Transverse colon (tissue), 4 donors: ENCODE results near the gene CDH26. TPM values are rescaled to one million over a fixed set of nuclear protein-coding genes. Genes with fewer than 3 reads are reported as not detected.

Source experiments
- DNase-seq: peaks from one replicate; pipeline ENCODE4 v3.0.0-alpha.2; 2019
- H3K27ac ChIP-seq, 4 donors: fragments of 200-600 bp; sonication (generic); 2 replicates each; pipeline ENCODE4 v1.5.1; 2016 to 2018; ENCODE audit warnings: inconsistent platforms in 4 of 4
- H3K27me3 ChIP-seq: fragments of 200-600 bp; sonication (generic); 2 replicates; pipeline ENCODE4 v1.5.1; 2017; ENCODE audit warnings: inconsistent platforms
- H3K36me3 ChIP-seq, 4 donors: fragments of 200-600 bp; sonication (generic); 2 replicates each; pipeline ENCODE4 v1.5.1; 2017 to 2019; ENCODE audit warnings: inconsistent platforms in 4 of 4
- H3K4me1 ChIP-seq, 4 donors: fragments of 200-600 bp; sonication (generic); 2 replicates each; pipeline ENCODE4 v1.5.1; 2017 to 2020; ENCODE audit warnings: inconsistent platforms in 4 of 4
- H3K4me3 ChIP-seq, 4 donors: fragments of 200-600 bp; sonication (generic); 1 replicate in 1 of 4; 2 replicates in 3 of 4; pipeline versions ENCODE4 v1.5.1 to v1.6.1; 2017 to 2019; ENCODE audit warnings: inconsistent platforms in 4 of 4
- H3K9me3 ChIP-seq, 2 donors: fragments of 200-600 bp; sonication (generic); 2 replicates each; pipeline ENCODE4 v1.5.1; 2017 to 2019; ENCODE audit warnings: inconsistent platforms in 2 of 2
- EP300 ChIP-seq: sonication (generic); formaldehyde crosslinking; IDR thresholded peaks from one replicate; pipeline ENCODE4 v1.6.1; 2017; ENCODE audit warnings: antibody characterized with exemption, low read depth
- POLR2A ChIP-seq: fragments of 450-650 bp; IDR thresholded peaks from one replicate; pipeline ENCODE4 v1.6.1; 2016; ENCODE audit warnings: antibody characterized with exemption, mild to moderate bottlenecking, moderate library complexity
- POLR2AphosphoS5 ChIP-seq, 3 donors: sonication (generic); formaldehyde crosslinking; IDR thresholded peaks; one replicate each; pipeline ENCODE4 v1.6.1; 2016; ENCODE audit warnings: antibody characterized with exemption in 3 of 3
- WGBS, 2 donors: methylation state at CpG; one replicate each; pipeline ENCODE4 v1.1.5; 2018; ENCODE audit warnings: low coverage in 1 of 2; 5-methylcytosine and 5-hydroxymethylcytosine counted together
- in situ Hi-C, 4 donors: fragments of 200-750 bp; cut with MboI; loops; one replicate each; pipeline versions ENCODE4 v1.15.0 to v1.15.1; 2017; ENCODE audit warnings: low sequenced_read_pairs in 3 of 4, low pct_ligation_motif_present in 1 of 4, low pct_unique_long_range_greater_than_20kb in 1 of 4
- intact Hi-C: fragments of 100-400 bp; cut with DNase I; formaldehyde crosslinking; loops from one replicate; pipeline ENCODE4 v1.15.1; 2023; ENCODE audit warnings: low total_unique reads
- total RNA-seq, 4 donors: library from RNA; depleted of rRNA; stranded (reverse); fragments of >200 nt; gene quantifications; one replicate each; pipeline ENCODE4 v1.1.0, GENCODE V29; 2016
- TF ChIP-seq, protein P1 (sequence below), 5 experiments: fragments of 200-600 bp in 3 of 5; fragments of 450-650 bp in 2 of 5; sonication (generic) in 3 of 5; IDR thresholded peaks; 1 replicate in 2 of 5; 2 replicates in 3 of 5; pipeline ENCODE4 v1.5.1; 2016 to 2017; ENCODE audit warnings: antibody characterized with exemption in 5 of 5, inconsistent platforms in 3 of 5, mild to moderate bottlenecking in 2 of 5, moderate library complexity in 1 of 5

CDH26 gene
- total RNA-seq, 4 donors from 2014 or later: 1.4 to 1.9 TPM; not detected in 2

DNA sequence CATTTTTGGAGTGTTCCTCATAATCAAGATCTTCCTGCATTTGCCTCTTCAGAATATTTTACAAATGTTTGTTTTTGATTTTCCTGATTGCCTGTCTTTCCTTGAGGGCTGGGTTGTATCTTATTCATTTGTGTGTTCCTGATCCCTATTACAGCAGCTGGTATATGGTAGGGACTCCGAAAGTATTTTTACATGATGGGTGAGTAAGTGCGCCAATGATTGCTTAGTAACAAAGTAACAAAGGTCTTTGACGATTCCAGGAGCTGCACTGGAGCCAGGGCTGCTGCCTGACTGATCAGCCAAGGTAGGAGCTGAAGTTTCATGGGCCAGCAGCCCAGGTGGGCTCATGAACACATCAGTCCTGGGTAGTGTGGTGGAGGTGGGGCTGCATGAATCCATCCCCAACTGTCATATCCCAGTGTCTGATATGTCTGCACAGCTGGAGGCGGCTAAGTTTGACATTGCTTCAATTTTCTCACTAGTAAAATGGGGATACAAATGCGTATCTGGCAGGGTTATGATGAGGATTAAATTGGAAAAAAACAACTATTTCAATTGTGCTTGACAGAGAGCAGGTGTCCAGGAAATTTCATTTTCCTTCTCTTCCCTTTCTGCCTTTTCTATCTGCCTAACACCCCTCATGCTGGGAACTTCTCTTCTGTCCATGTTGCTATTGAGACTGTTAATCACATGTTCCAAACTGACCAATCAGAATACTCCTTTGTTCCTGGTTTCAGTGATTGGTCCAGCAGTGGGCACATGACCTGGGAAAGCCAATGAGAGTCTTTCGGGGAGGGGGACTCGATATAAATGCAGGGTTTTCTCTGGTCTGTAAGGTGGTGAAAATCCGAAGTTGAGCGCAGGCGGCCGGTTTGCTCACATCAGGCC lies 90.7 kb downstream of the CDH26 start:
- H3K36me3 ChIP-seq: no peaks in the 10 kb centered on the region
- H3K4me3 ChIP-seq: no peak overlapping the region
- TF ChIP-seq, protein P1, sequence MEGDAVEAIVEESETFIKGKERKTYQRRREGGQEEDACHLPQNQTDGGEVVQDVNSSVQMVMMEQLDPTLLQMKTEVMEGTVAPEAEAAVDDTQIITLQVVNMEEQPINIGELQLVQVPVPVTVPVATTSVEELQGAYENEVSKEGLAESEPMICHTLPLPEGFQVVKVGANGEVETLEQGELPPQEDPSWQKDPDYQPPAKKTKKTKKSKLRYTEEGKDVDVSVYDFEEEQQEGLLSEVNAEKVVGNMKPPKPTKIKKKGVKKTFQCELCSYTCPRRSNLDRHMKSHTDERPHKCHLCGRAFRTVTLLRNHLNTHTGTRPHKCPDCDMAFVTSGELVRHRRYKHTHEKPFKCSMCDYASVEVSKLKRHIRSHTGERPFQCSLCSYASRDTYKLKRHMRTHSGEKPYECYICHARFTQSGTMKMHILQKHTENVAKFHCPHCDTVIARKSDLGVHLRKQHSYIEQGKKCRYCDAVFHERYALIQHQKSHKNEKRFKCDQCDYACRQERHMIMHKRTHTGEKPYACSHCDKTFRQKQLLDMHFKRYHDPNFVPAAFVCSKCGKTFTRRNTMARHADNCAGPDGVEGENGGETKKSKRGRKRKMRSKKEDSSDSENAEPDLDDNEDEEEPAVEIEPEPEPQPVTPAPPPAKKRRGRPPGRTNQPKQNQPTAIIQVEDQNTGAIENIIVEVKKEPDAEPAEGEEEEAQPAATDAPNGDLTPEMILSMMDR (IDR thresholded peaks at IDR 0.05): no peak
- no peak for TF ChIP-seq EP300
- in situ Hi-C loops (no loop called here), intact Hi-C loops (no loop called here)
- no peaks in the 10 kb centered on the region for H3K4me1 ChIP-seq
- no peak for DNase-seq
- no peaks in the 10 kb centered on the region for H3K9me3 ChIP-seq
- H3K27ac ChIP-seq: no peak overlapping the region
- peaks cover 27% of the 10 kb centered on the region for H3K27me3 ChIP-seq
- WGBS, 2 donors: 77 to 100% methylated on average over 2 to 11 of the region's 11 CpGs

DNA sequence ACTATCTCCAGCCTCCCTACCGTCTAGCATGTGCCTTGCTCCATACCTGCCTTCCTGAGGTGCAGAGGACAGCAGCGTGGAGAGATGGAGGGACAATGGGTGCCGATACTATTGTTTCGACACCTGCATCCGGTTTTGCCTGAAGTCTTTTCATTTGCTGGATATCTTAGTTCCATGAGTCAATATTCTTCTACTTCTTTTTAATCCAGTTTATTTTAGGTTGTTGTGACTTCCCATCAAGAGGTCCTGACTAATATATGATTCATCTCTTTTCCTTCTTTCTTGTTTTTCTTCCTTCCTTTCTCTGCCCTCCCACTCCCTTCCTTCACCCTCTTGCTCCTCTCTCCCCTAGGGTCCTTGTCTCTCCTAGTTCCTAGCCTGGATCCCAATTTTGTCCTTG lies 91.4 kb downstream of the CDH26 start:
- intact Hi-C loops (no loop called here), in situ Hi-C loops (no loop called here)
- Histone ChIP-seq H3K4me3 (no peak overlapping the region), H3K36me3 (no peaks in the 10 kb centered on the region), H3K27ac (no peak overlapping the region), H3K4me1 (no peaks in the 10 kb centered on the region), H3K9me3 (no peaks in the 10 kb centered on the region), H3K27me3 (peaks cover 28% of the 10 kb centered on the region)
- TF ChIP-seq, protein P1 (IDR thresholded peaks at IDR 0.05): no peak
- TF ChIP-seq POLR2A (no peak), EP300 (no peak), POLR2AphosphoS5 (IDR thresholded peaks at IDR 0.05) (no peak)
- WGBS, 2 donors: 92 to 95% methylated on average over 4 to 5 of the region's 5 CpGs
- DNase-seq: no peak

DNA sequence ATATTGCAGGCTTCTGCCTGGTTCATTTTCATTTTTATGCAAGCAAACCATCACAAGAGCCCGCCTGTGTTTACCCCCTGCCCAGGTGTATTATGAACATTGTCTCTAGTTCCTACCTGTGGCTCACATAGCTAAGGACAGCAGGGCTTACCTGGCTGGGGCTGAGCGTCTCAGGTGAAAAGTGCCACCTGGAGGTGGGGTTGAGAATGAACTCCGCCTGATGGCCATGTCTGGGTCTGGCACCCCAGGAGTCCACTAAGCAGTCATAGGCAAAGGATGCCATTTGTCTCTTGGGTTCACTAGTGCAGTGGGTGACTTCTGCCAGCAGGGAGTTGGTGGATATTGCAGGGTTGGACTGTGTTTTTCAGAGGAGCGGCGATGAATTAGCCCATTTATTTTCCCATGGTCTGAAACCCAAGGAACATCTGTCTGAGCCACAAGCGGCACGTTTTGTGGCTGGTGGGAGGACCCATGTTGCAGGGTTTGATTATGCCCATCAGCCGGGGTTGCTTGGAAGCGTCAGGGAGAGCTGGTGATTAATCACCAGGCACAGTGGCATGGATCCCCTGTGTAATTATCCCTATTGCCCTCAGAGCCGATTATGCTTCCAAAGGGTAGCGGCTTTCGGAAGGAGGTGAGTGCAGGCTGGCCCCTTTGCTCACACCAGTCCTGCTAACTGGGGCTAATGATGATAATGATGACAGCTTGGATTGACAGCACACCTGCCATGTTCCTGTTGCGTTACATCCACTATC lies 92.1 kb downstream of the CDH26 start:
- no peak for TF ChIP-seq POLR2AphosphoS5 (IDR thresholded peaks at IDR 0.05)
- TF ChIP-seq, protein P1 (IDR thresholded peaks at IDR 0.05): peak in 4 of 5 experiments; percentile 30 to 41 (median 38)
- H3K27me3 ChIP-seq: peaks cover 28% of the 10 kb centered on the region
- H3K9me3 ChIP-seq: no peaks in the 10 kb centered on the region
- peak; percentile 21 for DNase-seq
- no peaks in the 10 kb centered on the region for H3K36me3 ChIP-seq
- in situ Hi-C loops: no loop called here
- no peaks in the 10 kb centered on the region for H3K4me1 ChIP-seq
- H3K27ac ChIP-seq: no peak overlapping the region
- intact Hi-C loops: no loop called here
- H3K4me3 ChIP-seq: no peak overlapping the region
- 67 to 68% methylated on average over 1 to 13 of the region's 13 CpGs for WGBS, 2 donors

DNA sequence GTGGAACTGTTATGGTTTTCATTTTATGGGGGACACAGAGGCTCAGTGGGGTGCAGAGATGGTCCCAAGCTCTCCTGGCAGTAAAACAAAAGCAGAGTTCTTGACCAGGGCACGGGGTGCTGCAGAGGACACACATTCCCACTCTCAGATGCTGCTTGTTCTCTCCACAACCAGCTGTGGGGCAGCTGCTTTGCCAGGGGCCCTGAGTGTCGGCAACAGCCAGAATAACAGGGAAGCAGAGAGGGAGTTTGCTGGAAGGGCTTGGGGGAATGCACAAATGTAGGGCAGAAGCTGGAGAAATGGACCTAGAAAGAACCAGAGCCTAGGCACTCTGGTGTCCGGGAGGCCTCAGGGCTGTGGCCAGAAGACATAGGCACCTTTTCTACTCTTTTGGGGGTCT lies 93.7 kb downstream of the CDH26 start:
- in situ Hi-C loops (no loop called here), intact Hi-C loops (no loop called here)
- Histone ChIP-seq H3K4me3 (no peak overlapping the region), H3K27ac (no peak overlapping the region), H3K36me3 (no peaks in the 10 kb centered on the region), H3K27me3 (peaks cover 28% of the 10 kb centered on the region), H3K9me3 (no peaks in the 10 kb centered on the region), H3K4me1 (no peaks in the 10 kb centered on the region)
- DNase-seq: no peak
- 54 to 60% methylated on average over 1 to 3 of the region's 3 CpGs for WGBS, 2 donors
- TF ChIP-seq EP300: no peak
